HEK293T (cell line): ENCODE measurements around the gene SIGLEC7.

ENCODE experiments used
- ARNT ChIP-seq: fragments of 450-650 bp; IDR thresholded peaks from 2 replicates; pipeline ENCODE4 v1.6.1; 2017; ENCODE audit warnings: mild to moderate bottlenecking
- ELF4 ChIP-seq: fragments of 450-650 bp; IDR thresholded peaks from 2 replicates; pipeline ENCODE4 v1.6.1; 2017; ENCODE audit warnings: antibody characterized with exemption
- FOXK2 ChIP-seq: fragments of 450-650 bp; IDR thresholded peaks from 2 replicates; pipeline ENCODE4 v1.6.1; 2016; ENCODE audit warnings: mild to moderate bottlenecking
- FOXM1 ChIP-seq: fragments of 450-650 bp; IDR thresholded peaks from 2 replicates; pipeline ENCODE4 v1.6.1; 2017; ENCODE audit warnings: mild to moderate bottlenecking, borderline replicate concordance
- NFRKB ChIP-seq: fragments of 450-650 bp; IDR thresholded peaks from 2 replicates; pipeline ENCODE4 v1.6.1; 2016; ENCODE audit warnings: mild to moderate bottlenecking, moderate library complexity
- TARDBP ChIP-seq: fragments of 450-650 bp; IDR thresholded peaks from 2 replicates; pipeline ENCODE4 v1.6.1; 2016
- ZNF384 ChIP-seq: fragments of 450-650 bp; IDR thresholded peaks from 2 replicates; pipeline ENCODE4 v1.6.1; 2016
- TF ChIP-seq, protein P1 (sequence below): fragments of 450-650 bp; IDR thresholded peaks from 2 replicates; pipeline ENCODE4 v1.6.1; 2016

DNA sequence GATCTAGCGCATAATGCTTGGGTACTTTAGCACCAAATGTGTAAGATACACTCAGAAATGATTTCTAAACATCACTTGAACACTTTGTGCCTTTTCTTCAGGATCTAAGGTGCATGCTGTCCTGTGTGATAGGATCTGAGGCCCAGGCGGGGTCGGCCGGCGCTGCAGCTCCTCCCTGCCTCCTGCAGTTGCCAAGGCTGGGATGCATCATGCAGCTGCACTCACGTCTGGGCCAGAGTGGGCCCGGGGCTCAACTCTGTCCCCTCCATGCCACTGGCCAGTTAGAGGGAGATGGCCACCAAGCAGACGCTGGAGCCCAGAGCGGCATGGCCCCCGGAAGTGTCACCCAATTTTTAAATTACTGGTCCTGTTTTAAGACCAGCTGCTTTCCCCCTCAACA is 53.5 kb downstream of the SIGLEC7 start:
- TF ChIP-seq FOXK2 (no peak), FOXM1 (no peak), TARDBP (no peak), ZNF384 (no peak), NFRKB (no peak), ELF4 (no peak), ARNT (no peak)
- TF ChIP-seq, protein P1, sequence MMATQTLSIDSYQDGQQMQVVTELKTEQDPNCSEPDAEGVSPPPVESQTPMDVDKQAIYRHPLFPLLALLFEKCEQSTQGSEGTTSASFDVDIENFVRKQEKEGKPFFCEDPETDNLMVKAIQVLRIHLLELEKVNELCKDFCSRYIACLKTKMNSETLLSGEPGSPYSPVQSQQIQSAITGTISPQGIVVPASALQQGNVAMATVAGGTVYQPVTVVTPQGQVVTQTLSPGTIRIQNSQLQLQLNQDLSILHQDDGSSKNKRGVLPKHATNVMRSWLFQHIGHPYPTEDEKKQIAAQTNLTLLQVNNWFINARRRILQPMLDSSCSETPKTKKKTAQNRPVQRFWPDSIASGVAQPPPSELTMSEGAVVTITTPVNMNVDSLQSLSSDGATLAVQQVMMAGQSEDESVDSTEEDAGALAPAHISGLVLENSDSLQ, result no peak
